Hematopoietic multipotent progenitor cell treated with erythropoietin and hydrocortisone succinate and interleukin-3 and kit ligand, for 4 days (in vitro differentiated cells): ENCODE data around the gene OVOL2.
"Not testable (repeated sequence)": the region's sequence is repeated elsewhere in the genome, so short reads cannot be mapped to it uniquely, and the experiment has no call there.

Experiments used
- DNase-seq: peaks from one replicate; pipeline ENCODE4 v3.0.0-alpha.2; 2015

Gene OVOL2

GRCh38 chr20:18056174-18057100 lies 1.3 kb downstream of the OVOL2 start:
- peak; percentile 32 for DNase-seq

GRCh38 chr20:18055261-18055660 lies 2.5 kb downstream of the OVOL2 start:
- no peak for DNase-seq

DNA sequence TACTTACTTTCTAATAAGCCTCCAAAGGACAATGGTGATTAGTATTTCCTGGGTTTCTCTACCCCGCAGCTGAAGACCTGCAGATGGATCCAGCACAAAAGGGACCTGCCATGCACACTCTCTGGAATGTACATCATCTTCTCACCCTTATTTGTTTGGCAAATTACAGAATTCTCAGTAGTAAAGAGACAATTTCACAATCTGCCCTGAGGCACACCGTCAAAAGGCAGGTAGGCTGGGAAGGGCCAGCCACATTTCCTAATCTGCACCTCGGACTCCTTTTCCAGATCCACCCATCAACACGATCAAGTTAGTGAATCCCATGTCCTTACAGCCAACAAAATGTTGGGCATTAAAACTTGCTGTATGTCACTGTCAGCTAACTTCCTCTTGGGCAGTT lies 4.9 kb downstream of the OVOL2 start:
- no peak for DNase-seq

DNA sequence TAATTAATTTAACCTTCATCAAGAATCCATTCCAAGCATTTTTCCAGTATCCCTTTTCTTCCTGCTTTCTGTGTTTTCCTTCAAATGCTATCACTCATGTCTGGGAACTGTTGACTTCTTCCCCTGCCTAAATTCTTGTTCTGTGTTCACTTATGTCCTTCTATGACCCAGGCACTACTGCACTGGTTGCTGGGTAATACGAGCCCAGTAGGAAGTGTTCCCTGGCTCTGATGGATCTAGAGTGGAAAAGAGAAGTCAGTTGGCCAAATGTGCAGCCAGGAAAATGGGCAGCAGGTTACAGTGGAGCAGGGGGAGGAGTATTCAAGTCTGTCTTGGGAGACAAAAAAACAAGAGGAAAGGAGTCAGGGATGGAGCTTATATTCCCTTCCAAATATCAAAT lies 7.1 kb downstream of the OVOL2 start:
- no peak for DNase-seq

DNA sequence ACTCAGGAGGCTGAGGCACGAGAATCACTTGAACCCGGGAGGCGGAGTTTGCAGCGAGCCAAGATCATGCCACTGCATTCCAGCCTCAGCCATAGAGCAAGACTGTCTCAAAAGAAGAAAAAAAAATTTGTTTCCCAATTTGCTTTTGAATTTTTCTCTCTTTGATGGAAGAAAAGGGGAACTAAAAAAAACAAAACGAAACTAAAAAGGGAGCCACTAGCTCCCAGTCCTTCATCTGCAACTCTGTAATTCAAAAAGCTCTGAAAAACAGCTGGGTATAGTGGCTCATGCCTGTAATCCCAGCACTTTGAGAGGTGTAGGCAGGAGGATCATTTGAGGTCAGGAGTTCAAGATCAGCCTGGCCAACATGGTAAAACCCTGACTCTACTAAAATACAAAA lies 9.5 kb downstream of the OVOL2 start:
- DNase-seq: peak; percentile 61

DNA sequence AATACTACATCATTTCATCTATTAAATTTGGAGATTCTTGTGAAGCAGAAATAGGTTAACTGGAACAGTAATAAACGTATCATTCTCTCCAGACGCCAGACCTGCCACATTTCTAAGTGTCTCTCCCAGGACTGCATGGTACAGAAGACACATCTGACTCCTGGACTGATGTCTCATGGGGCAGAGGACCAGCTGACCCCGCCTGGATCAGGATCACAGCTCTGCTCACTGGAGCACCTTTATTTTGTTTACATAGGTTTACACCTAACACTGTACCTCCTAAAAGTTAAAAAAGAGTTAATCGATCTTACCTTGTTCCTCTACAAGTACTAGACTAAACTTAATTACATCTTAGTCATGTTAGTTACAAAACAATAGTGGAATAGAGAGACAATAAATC lies 11.2 kb downstream of the OVOL2 start:
- no peak for DNase-seq

GRCh38 chr20:18042229-18042628 lies 15.5 kb downstream of the OVOL2 start:
- no peak for DNase-seq

DNA sequence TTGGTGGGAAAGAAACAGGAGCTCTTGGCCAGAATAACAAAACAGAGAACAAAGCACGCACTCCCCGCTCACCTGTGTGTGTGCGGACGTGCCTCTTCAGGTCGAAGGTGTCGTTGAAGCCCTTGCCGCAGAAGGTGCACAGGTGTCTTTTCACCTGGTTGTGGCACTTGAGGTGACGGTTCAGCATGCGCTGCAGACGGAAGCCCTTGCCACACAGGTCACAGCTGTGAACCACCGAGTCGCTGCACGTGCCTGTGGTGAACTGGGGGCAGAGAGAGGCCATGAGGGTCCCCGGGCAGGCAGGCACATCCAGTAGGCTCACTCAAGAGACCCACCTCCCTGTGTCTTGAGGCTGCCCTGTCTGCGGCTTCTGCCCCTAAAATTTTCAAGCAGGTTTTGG lies 16.3 kb downstream of the OVOL2 start:
- no peak for DNase-seq

DNA sequence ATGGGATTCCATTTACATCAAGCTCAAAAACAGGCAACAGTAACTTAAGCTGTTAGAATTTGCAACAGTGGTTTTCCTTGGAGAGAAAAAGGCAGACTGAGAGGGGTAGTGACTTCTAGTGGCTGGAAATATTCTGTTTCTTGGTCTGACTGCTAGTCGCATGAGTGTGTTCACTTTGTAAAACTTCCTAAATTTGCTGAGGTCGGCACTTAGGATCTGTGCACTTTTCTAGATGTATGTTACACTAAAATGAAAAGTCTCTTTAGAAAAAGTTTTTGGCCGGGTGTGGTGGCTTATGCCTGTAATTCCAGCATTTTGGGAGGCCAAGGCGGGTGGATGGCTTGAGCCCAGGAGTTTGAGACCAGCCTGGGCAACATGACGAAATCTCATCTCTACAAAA lies 18.7 kb downstream of the OVOL2 start:
- no peak for DNase-seq

DNA sequence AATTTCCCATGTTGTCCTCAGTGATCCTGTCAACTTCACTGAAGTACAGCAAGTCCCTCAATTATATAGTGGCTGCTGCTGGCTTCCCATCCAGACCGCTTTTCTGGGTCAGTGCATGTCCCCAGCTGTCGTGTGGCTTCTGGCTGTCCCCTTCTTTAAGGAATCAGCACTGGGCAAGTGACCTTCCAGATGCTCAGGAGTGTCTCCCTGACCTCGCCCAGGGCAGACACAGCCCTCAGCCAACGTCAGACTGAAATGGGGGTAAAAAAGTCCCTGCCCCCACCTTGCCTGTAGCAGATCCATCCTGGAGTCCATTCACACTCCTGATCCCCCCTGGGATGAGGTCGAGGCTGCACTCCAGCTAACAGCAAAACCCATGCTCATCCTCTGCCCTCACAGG lies 23.7 kb downstream of the OVOL2 start:
- no peak for DNase-seq

- no peak for DNase-seq
These were observed 24.5 kb downstream of the OVOL2 start for GRCh38 chr20:18032977-18033892.

DNA sequence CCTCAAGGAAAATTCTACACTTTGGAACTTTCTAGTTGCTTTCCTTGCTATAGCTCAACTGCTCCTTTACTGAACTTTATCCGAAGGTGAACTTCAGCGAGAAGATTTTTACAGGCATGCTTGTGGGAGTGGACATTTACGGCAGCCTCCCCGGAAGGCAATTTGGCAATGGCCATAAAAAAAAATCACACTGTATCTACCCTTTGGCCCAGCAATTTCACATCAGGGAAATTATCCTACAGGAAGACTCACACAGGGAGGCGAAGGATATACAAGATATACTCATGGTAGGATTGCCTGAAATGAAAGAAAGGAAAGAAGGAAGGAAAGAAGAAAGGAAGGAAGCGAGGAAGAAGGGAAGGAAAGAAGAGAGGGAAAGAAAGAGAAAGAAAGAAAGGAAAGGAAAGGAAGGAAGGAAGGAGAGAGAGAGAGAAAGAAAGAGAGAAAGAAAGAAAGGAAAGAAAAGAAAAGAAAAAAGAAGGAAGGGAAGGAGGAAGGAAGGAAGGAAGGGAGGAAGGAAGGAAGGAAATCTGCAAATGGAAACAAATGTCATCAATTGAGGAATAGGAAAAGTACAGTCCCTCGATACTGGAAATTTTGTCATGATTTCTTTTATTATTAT lies 25.7 kb downstream of the OVOL2 start:
- DNase-seq: no peak

DNA sequence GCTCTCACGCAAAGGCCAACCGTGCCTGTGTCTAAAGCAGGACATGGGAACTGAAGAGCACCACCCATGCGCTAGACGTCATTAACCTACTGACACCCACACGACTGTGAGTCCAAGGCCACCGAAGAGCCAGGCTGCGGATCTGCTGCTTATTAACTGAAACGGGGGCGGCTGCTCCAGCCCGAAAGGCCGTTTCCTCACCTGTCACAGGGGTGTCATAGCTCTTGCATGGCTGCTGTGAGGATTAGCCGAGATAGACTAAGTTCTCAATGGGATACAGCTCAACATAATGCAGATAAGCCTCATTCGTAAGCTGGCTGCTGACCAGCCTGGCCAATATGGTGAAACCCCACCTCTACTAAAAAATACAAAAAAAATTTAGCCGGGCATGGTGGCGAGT lies 26.7 kb downstream of the OVOL2 start:
- no peak for DNase-seq

DNA sequence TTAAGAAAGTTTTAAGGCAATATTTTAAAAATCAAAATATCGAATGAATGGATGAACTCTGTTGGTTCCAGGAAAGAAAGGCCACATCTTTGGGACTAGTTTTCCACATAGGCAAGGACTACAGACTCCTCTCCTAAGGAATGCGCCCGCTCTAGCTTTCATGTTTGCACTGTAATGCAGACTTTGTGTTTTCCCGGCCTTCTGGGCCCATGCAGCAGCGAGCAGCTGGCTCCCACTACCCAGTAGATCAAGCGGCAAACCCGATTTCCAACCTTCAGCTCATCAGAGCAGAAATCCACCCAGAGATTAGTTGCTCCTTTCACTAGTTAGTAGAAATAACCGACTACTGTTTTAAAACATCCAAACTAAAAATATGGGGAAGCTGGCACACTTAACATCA lies 27.7 kb downstream of the OVOL2 start:
- no peak for DNase-seq

- not testable (repeated sequence) for DNase-seq
These were observed 30.7 kb downstream of the OVOL2 start for GRCh38 chr20:18027011-18027410.

- no peak for DNase-seq
These were observed 33.0 kb downstream of the OVOL2 start for GRCh38 chr20:18024606-18025127.

DNA sequence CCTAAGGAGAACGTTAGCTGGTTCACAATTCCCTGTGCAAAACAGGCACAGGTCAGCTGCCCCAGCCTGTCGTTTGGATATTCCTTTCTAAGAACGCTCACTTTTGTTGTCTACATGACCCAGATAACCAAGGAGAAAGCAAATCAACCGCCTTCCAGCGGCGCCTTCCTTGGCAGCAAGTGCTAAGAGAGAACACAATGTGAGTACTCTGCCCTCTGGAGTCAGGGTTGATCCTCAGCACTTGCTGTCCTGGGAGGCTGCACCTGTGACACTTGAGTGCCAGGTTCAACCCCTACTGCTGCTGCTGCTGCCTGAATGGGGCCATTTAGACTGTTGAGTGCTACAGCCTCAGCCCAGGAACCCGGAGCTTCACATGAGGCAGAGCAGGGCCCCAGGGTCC lies 36.8 kb downstream of the OVOL2 start:
- DNase-seq: no peak

DNA sequence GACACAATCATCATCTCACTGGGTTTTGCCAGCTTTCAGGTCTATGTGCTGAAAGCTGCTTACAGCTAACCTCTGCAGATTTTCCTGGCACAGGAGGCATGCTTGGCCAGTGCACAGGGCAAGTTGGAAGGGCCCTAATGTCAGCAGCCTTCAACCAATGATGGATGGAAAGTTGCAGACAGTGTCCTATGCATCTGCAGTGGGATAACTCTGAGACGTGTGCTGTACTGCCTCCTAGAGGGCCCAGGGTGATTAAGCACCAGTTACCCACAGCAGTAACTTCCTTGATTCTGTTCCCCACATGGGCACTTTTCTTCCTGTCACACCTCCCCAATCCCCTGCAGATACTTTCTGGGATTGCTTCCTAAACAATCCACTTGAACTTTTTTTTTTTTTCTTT lies 38.6 kb downstream of the OVOL2 start:
- DNase-seq: peak; percentile 67

DNA sequence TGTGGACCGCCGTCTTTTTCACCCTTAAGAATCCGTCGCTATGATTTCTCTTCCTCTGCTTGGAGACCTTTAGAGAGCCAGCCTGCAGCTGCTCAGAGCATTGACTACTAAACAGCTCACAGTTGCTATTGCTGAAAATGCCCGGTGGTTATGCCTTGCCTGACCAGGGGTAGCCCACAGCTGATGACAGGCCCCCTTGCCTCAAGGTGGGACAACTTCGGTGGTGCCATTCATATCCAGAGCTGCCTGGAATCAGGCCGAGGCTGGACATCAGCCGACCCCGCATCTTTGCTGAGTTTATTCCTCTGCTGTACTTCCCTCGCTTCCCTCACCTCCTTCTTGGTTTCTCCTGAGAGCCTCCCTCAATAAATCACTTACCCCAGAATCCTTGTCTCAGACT lies 39.6 kb downstream of the OVOL2 start:
- DNase-seq: no peak

GRCh38 chr20:18016772-18017171 lies 40.9 kb downstream of the OVOL2 start:
- peak; percentile 14 for DNase-seq

- no peak for DNase-seq
These were observed 43.3 kb downstream of the OVOL2 start for GRCh38 chr20:18014411-18014810.

DNA sequence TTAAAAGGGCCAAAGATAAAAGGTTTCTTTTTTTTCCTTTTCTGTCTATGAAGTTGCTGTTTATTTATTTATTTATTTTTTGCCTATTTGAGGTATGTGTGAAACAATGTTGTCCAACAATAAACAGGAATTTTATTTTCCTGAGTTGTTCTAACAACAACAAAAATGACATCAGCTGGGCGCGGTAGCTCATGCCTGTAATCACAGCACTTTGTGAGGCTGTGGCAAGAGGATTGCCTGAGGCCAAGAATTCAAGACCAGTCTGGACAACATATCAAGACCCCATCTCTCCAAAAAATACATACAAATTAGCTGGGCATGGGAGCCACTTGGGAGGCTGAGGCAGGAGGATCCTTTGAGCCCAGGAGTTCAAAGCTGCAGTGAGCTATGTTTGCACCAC lies 44.8 kb downstream of the OVOL2 start:
- DNase-seq: no peak

GRCh38 chr20:18011951-18012645 lies 45.6 kb downstream of the OVOL2 start:
- no peak for DNase-seq
